Measurements from ENCODE around the gene PRCD.

The PRCD gene

GRCh38 chr17:76570877-76571471, 31.1 kb downstream of the PRCD start:
- DNase-seq (ENCODE audit: low read depth, low spot score), result no peak

DNA sequence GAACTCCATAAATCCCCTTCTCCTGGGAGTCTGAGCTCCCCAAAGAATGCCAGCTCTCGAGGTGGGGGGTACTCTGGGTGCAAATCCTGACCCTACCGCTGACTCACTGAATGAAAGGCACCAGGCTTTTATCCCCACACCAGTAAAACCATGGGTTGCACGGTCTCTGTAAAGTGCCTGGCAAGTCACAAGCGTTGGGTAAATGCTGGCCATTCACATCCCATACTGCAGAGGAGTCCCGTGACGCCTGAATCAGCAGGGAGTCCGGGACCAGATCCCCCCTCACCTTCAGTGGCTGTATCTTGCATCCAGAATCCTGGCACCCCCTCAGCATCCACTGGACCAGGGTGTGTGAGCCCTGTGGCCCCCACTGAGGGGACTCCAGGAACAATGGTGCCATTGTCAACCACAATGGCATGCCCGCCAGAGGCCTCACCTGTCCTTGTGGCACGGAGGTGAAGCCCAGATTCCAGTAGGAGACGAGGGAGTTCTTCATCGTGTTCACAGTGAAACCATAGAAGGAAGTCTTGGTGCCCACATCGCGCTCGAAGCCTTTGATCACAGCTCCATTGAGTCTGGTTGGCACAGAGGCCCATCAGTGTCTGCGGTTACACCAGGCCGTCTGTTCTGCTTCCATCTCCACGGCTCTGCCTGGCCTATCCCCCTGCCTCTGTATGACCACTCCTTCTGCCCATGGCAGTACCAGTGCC, 32.5 kb downstream of the PRCD start:
- no peak for DNase-seq (ENCODE audit: low read depth, low spot score)

DNA sequence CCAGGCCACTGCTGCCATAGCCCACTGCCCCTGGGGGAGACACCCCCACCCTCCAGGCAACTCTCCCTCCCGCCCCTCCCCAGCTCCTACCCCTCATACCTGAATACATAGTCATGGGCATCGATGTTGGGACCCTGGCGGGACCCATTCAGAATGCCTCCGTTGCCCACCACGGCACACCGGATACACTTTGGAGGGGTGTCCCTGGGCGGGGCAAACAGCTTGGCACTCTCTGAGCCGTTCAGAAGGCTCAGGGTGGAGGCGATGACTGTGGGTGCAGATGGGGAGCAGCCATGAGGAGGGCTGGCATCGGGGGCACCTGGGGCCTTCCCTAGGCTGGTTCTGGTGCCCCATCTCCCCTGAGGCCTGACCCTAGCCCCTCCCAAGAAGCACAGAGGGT, 33.3 kb downstream of the PRCD start:
- no peak for DNase-seq (ENCODE audit: low read depth, low spot score)

GRCh38 chr17:76574166-76574565, 34.3 kb downstream of the PRCD start:
- DNase-seq (ENCODE audit: low read depth, low spot score), result no peak

- DNase-seq (ENCODE audit: low read depth, low spot score), result no peak
These were observed 35.7 kb downstream of the PRCD start for GRCh38 chr17:76575570-76575969.

- DNase-seq (ENCODE audit: low read depth, low spot score), result no peak
These were observed 36.3 kb downstream of the PRCD start for GRCh38 chr17:76576189-76576588.

DNA sequence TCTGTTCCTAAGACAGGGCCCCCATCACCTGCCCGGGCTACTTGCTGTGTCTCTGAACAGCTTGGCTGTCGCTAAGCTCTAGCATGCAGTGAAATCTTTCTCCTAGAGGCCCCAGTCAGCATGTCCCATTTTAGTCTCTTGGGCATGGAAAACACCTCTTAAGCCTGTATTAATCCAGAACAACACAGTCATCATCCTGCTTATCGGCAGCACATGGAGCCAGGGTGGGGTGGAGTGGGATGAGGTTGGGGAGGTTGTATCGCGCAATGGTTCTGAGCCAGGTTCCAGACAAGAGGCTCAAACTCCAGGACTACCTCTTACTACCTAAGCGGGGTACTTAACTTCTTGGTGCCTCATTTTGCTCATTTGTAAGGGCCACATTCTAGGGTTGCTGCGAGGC, 38.0 kb downstream of the PRCD start:
- DNase-seq (ENCODE audit: low read depth, low spot score), result no peak

DNA sequence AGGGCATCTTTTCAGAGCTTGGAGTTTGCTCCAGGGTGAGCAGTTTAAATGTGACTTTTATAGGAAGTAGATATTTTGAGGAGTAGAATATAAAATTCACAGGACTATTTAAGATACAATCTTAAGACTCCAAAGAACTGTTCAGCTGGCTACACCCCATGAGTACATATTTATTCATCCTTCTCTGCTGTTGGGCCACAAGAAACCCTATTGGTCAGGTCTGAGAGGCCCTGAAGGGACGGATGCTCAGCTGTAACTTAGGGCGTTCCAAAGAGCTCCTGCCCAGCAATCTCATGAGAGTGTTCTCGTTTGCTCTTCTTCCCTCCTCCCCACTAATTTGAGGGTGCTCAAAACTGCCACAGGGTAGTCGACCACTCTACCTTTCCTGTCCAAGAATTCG, 38.5 kb downstream of the PRCD start:
- DNase-seq (ENCODE audit: low read depth, low spot score), result no peak

GRCh38 chr17:76579281-76579680, 39.4 kb downstream of the PRCD start:
- no peak for DNase-seq (ENCODE audit: low read depth, low spot score)

DNA sequence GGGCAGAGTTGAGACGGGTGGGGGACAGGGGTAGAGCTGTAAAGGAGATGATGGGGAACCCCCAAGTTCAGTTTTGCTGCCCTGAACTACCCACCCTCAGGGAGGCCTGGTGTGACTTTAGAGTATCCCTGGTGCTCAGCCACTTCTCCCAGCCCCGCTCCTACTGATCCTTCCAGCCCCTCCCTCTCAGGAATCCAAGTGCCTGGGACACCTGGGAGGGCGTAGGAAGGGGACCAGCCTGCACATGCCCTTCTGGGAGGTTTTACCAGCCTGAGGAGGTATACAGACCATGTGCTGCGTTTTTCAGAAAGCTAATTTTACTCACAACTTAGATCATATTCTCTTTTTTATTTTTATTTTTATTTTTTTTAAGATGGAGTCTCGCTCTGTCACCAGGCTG, 41.7 kb downstream of the PRCD start:
- DNase-seq (ENCODE audit: low read depth, low spot score), result no peak

DNA sequence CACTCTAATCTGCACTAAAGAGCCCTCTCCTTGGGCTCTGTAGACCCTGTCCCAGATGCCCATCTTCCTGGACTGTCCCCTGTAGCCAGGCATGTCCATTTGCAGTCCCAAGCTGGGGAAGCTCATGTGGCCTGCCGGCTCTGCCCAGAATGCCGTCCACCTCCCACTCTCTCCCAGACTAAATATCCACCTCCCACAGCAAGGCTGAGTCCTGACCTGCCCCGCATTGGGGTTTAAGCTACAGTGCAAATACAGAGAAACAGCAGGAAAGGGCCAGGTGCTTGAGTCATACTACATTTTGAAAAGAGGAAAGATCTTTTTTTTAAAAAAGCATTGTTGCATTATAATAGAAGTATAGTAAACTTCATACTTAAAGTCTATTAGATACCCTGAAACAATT, 42.8 kb downstream of the PRCD start:
- no peak for DNase-seq (ENCODE audit: low read depth, low spot score)

DNA sequence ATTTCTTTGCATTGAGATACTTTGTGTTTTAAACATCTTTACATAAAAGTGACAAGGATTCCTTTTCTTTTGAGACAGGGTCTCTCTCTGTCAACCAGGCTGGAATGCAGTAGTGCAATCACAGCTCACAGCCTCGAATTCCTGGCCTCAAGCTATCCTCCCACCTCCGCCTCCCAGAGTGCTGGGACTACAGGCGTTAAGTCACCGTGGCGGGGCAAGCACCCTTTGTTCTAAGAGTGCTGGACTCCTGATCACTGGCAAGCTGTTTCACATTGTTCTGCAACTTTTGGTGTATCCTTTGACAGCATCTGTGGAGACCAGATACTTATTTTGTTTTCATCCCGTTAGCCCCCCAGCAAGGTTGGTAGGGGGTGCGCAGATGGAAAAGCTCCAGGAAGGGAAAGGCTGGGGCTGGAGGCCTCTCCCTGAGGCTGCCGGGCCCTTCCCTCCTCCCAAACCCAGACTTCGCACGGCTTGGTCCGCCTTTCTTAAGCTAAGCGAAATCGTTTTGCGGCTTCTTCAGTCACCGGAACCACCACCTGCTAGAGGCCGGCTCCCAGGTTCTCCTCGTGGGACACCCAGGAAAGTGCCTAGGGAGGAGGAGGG, 44.7 kb downstream of the PRCD start:
- DNase-seq (ENCODE audit: low read depth, low spot score), result no peak

GRCh38 chr17:76585033-76585648, 45.3 kb downstream of the PRCD start:
- DNase-seq (ENCODE audit: low read depth, low spot score), result no peak

- no peak for DNase-seq (ENCODE audit: low read depth, low spot score)
These were observed 46.1 kb downstream of the PRCD start, which contains the start of gene ST6GALNAC2 for GRCh38 chr17:76585649-76586593. TSS of gene ST6GALNAC2 (minus strand) at chr17:76585860. CDS start at chr17:76585808, 52 bp downstream.

- DNase-seq (ENCODE audit: low read depth, low spot score), result no peak
These were observed 47.1 kb downstream of the PRCD start for GRCh38 chr17:76586741-76587487.

- DNase-seq (ENCODE audit: low read depth, low spot score), result no peak
These were observed 48.3 kb downstream of the PRCD start for GRCh38 chr17:76588182-76588581.

DNA sequence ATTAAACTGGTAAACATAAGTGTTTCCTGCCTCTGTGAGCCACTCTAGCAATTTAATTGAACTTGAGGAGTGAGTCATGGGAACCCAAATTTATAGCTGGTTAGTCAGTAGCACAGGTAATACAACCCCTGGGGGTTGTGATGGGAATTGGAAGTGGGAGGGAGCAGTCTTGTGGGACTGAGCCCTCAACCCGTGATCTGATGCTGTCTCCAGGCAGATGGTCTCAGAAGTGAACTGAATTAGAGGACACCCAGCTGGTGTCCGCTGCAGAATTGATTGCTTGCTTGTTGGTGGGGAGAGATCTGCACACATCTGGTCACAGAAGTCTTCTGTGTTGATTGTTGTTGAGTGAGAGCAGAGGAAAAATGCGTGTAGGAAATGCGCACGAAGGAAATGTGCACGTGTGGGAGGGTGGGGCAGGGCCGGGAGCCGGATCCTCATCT, 53.6 kb downstream of the PRCD start:
- DNase-seq (ENCODE audit: low read depth, low spot score), result no peak

GRCh38 chr17:76593959-76594358, 54.1 kb downstream of the PRCD start:
- no peak for DNase-seq (ENCODE audit: low read depth, low spot score)

GRCh38 chr17:76594690-76595089, 54.8 kb downstream of the PRCD start:
- no peak for DNase-seq (ENCODE audit: low read depth, low spot score)

Measured in activated CD4-positive, CD25-positive, alpha-beta regulatory T cell treated with anti-CD3 and anti-CD28 coated beads, Interleukin-2, amount 50 U/mL, for 16 hours (primary cell).